HUDEP-2 (cell line): ENCODE data around the gene PABPN1L.

Experiments used
- DNase-seq, 76 experiments: peaks; one replicate each; lab custom pipeline; 2025; ENCODE audit not compliant: unreplicated experiment in 76 of 76; lab: John Stamatoyannopoulos, UW

PABPN1L gene

GRCh38 chr16:88853325-88853941 is 13.0 kb downstream of the PABPN1L start:
- no peak for DNase-seq

GRCh38 chr16:88851616-88852015 is 14.8 kb downstream of the PABPN1L start:
- no peak for DNase-seq

DNA sequence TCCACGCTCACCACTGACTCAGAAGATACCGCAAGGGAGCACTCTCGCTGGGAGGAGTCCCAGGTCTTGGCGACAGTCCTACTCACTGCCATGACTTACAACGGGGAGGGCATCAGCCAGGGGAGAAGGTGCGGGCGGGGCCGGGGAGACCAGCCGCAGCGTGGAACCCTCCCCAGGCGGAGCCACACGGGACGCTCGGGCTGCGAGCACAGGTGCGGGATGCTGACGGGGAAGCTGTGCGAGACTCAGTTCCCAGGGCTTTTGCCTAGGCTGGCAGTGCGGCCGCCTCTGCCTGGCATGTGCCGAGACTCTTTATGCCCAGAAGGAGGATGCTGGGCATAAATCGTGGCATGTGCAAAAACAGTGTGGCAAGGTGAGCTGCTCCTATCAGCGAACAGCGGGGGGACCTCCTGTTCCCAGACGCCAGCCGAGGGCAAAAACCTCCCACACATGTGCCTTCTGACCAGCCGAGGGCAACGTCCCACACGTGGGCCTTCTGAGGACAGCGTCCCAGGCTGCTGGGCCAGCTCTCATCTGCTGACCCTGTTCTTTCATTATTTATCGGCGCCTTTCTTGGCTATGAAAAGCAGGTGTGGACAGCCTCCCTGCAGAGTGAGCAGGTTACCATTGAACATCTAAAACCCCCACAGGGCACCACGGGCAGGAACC is 15.8 kb downstream of the PABPN1L start:
- no peak for DNase-seq

DNA sequence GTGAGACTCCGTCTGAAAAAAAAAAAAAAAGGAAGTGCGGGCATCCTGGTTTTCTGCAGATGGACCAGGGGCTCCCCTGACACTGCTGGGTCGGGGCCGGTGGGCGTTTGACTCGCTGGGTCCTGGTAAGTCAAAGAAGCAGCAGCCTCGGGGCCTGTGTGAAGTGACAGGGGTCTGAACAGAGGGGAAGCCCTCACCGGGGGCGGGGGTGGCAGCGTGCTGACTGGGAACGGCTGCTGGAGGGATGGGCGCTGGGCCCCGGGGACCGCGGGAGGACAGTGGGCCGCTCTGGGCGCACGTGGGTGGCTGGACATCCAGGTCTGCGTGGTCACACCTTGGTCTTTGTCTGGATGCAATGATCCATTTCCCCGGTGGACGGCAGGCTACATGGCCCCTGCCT is 17.9 kb downstream of the PABPN1L start:
- no peak for DNase-seq

DNA sequence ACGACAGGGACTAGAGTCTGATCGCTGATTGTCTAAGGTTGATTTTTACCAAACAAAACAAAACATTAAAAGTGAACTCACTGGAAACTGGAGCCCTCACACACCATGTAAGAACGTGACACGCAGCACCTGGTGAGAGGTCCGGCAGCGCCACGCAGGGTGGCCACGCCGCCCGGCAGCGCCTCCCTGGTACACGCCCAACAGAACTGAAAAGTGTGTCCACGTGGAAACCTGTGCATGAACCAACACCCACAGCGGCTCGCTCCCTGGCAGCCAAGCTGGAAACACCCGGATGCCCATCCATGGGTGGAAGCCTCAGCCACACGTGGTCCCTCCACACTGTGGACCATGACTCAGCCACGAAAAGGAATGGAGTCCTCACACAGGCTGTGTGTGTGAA is 18.8 kb downstream of the PABPN1L start:
- DNase-seq = no peak

DNA sequence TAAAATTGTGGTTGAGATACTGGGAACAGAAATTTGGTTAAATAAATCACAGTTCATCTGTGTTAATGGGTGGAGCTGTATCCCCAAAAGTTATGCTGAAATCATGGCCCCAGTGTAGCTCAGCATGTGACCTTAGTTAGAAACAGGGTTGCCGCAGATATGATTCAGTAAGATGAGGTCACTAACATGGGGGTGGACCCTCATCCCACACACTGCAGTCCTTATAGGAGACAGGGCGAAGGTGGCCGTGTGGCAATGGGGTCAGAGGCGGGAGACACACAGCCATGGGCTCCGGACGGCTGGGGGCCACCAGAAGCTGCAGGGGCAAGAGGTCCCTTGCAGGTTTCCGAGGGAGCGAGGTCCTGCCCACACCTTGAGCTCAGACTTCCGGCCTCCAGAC is 20.4 kb downstream of the PABPN1L start:
- no peak for DNase-seq

DNA sequence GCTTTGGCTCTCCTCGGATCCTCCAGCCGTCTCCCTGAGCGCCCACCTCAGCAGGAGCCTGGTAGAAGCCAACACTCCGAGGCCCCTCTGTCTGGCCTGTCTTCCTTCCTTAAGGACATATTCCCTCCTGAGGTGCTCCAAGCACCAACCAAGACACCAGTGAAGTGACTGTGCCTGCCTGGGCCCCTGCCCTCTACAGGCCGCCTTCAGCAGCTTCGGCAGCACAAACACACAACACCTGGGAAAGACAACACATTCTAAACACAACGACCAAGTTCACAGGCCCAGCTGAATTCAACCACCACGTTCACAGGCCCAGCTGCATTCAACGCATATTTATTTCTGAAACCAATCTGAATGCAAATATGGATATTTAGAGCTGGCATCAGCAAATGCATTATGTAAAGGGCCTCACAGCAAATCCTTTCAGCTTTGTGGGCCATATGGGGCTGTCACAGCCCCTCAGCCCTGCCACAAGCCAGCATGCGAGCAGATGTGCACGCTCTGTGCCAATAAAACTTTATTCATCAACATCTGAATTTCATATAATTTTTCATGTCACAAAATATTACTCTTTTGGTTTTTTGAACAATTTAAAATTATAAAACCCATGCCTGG is 21.9 kb downstream of the PABPN1L start:
- peak in 1 of 76 experiments; percentile 5 for DNase-seq

DNA sequence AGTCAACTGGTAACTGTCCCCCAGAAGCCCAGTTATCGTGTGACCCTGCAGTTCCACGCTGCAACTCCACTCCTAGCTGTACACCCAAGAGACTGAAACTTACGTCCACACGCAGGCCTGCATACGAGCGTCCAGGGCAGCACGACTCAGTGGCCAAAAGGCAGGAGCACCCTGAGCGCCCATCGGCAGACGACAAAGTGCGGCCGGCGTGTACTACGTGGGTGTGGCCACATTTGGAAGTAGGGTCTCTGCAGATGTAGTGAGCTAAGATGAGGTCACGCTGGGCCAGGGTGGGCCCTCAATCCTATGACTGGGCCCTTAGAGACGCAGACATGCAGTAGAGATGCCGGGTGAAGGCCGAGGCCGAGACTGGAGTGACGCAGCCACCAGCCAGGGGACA is 23.2 kb downstream of the PABPN1L start:
- DNase-seq = no peak

DNA sequence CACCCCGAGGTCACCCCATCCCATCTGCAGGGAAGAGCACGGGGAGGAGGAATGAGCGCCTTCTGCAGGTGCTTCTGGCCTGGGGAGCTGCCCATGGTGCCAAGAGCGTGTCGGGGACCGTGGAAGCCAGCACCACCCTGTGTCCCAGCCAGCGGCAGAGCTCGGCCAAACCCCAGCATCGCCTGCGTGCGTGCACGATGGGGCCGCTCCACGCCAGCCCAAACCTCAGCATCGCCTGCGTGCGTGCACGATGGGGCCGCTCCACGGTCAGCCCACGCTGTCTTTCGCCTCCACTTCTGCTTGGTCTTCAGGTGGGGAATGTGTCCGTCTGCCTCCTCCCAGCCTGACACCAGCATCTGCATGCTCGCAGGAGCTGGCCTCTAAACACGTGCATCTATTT is 23.7 kb downstream of the PABPN1L start:
- DNase-seq = no peak

GRCh38 chr16:88842308-88842756 is 24.1 kb downstream of the PABPN1L start:
- DNase-seq = no peak

DNA sequence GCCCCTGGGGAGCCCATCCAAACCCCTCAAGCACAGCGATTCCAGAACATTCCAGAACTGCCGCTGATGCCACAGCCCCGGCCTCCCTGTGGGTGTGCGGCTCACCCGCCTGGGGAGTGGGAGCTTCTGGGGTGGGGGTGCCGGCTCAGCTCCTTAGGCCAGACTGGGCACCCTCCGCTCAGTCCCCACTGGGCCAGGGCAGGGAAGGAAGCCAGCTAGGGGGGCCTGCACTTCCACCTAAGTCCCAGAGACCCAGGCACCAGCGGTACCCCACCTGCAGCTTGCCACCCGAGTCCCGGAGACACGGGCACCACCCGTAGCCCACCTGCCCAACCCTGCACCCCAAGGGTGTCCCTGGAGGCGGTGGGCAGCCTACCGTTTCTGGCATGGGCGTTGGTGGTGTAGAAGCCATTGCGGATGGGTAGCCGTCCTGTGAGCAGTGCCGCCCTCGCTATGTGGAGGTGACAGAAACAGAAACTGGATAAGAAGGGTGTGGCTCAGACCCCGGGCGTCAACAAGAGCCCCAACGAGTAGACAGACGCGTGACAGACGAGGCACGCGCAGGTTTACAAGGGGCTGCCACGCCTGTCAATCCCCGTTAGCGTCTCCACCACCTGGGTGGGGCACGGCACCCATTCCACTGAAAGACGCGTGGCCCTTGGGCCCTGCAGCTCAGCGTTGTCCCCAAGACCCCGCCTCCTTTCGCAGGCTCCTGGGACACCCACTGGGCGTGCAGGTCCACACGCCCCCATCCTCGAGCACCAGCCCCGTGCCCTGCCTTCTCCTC is 24.7 kb downstream of the PABPN1L start:
- no peak for DNase-seq

GRCh38 chr16:88840600-88841215 is 25.8 kb downstream of the PABPN1L start:
- DNase-seq = no peak

DNA sequence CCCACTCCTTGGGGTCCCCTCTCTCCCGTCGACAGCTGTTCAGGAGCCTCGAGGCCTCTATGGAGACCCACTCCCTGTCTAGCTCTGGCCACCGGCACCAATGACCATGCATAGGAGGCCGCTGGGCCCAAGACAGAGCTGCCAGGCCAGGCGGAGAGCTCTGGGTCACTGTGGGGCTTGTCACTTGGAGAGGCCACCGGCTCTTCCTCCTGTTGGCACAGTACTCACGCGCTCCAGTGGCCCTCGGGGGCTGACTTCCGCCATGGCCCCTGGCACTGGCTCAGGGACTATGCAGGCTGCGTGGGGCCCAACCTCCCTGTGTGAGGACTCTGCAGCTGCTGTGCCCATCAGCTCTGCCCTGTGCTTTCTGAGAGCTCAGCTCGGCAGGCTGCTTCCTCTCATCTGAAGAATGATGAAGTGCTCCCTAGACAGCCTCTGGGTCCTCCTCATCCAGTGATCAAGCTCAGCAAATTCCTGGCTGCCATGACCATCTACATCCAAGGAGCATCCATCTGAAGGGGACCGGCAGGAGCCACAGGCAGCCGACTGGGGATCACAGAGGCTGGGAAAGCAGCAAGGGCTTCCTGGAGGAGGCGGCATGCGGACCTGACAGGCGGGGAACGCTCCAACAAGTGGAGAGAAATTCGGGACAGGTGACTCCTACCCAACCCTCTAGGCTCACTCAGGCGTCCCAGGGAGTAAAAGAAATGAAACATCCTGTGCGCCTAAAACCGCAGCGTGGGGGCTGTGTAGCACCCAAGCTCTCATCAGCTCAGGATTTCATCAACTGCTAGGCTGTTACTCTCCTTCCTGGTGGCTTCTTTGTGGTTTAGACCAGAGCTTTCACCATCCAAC is 26.5 kb downstream of the PABPN1L start:
- DNase-seq = no peak

GRCh38 chr16:88839026-88839529 is 27.4 kb downstream of the PABPN1L start:
- peak in 1 of 76 experiments; percentile 9 for DNase-seq

DNA sequence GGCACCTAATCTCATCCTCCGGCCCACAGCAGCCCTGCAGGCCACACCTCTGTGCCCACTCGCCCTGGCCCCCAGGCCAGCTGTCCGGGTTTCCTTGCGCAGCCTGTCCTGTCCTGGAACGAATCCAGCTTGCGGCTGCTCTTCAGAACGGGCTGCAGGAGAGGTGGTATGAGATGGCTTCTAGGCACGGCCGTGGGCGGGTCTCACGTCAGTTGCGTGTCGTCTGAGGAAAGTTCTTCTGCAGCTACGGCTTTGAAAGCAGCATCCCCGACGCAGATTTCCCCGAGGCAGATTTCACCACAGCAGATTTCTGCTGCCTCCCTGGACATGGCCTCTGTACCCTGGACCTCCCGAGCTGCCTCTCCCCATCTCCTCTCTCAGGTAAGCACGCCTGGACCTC is 27.9 kb downstream of the PABPN1L start:
- no peak for DNase-seq

DNA sequence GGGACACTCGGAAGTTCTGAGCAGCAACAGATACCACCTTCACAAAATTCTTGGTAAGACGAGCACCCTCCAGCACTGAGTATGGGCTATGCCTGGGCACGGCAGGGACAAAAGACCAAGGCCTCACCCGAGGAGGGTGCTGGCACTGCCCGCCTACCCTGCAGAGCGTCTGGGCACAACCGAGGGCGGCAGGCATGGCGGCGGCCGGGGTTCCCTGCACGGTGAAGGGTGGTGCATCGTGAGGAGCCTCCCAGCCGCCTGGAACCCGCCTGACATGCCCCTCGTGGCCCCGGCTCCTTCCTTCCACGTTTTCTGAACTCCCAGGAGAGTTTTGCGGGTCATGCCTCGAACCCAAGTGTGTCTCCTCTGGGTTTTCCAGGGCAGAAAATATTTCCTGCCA is 28.7 kb downstream of the PABPN1L start:
- no peak for DNase-seq

GRCh38 chr16:88836791-88837190 is 29.7 kb downstream of the PABPN1L start:
- no peak for DNase-seq

- DNase-seq = no peak
These were observed 30.6 kb downstream of the PABPN1L start for GRCh38 chr16:88835818-88836217.

DNA sequence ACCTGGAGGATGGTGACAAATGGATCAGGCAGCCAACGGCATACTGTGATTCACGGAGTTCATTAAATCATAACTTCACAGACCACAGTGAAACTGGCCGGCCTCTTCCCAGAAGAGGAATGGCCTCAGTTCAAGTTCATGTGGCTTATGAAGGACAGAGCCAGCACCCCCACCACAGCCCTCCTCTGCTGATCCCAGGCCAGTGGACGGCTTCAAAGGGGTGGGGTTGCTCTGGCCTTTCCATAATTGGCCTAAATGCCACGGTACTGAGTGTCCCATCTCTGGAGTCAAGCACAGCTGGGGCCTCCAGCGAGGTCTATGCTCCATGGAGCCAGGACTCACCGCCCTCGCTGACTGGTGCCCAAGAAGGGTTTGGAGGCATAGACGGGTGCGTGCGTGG is 31.1 kb downstream of the PABPN1L start:
- no peak for DNase-seq

DNA sequence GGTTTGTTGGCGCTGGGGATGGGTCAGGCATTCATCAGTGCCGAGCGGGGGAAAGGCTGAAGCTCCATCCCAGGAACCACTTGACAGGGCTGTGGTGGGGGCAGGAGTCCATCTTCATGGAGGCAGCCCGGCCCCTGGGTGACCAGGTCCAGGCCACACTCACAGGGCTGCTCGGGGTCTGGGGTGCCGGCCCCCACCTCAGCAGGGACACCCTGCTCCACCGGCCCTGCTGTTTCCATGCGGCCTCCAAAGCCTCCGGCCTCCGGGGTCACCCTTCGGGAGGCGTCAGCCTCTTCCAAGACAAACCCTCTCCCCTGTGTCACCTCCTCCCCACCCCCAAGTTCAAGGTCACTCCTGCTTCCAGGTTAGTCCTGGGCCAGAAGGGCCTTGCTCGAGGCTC is 31.8 kb downstream of the PABPN1L start:
- DNase-seq = no peak
